Ovary (tissue), 3 donors: ENCODE results near the gene KRT79.

ENCODE experiments used
- EP300 ChIP-seq: sonication (generic); formaldehyde crosslinking; IDR thresholded peaks from one replicate; pipeline ENCODE4 v1.6.1; 2017; ENCODE audit warnings: antibody characterized with exemption
- POLR2A ChIP-seq: fragments of 450-650 bp; IDR thresholded peaks from one replicate; pipeline ENCODE4 v1.6.1; 2017; ENCODE audit warnings: antibody characterized with exemption, mild to moderate bottlenecking, moderate library complexity
- TF ChIP-seq, protein P1 (sequence below), 3 donors: fragments of 450-650 bp in 2 of 3; fragments of 200-600 bp in 1 of 3; IDR thresholded peaks; one replicate each; pipeline versions ENCODE4 v1.5.1 to v1.8.0; 2016 to 2022; ENCODE audit warnings: antibody characterized with exemption in 3 of 3, mild to moderate bottlenecking in 1 of 3
- donor health status: DM: no; HTN: no; CAD: no.

DNA sequence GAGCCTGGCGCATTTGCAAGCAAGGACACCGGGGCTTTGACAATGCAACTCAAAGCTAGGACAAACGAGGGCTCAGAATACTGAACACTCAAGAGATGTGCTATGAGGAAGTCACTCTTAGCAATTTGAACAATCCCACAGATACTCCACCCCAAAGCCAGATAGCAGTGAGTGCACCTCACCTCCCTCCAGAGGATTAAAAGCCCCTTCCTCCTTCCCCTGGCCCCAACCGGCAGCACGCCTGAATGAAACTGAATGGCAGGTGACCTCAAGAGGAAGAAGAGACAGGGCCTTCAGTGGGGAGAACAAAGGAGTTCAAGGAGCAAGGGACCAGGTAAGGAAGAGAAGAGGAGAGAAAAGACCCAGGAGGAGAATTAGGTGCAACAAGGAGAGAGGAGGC is 16.6 kb upstream of the KRT79 start:
- TF ChIP-seq, protein P1, sequence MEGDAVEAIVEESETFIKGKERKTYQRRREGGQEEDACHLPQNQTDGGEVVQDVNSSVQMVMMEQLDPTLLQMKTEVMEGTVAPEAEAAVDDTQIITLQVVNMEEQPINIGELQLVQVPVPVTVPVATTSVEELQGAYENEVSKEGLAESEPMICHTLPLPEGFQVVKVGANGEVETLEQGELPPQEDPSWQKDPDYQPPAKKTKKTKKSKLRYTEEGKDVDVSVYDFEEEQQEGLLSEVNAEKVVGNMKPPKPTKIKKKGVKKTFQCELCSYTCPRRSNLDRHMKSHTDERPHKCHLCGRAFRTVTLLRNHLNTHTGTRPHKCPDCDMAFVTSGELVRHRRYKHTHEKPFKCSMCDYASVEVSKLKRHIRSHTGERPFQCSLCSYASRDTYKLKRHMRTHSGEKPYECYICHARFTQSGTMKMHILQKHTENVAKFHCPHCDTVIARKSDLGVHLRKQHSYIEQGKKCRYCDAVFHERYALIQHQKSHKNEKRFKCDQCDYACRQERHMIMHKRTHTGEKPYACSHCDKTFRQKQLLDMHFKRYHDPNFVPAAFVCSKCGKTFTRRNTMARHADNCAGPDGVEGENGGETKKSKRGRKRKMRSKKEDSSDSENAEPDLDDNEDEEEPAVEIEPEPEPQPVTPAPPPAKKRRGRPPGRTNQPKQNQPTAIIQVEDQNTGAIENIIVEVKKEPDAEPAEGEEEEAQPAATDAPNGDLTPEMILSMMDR (IDR thresholded peaks at IDR 0.05): no peak
- no peak for TF ChIP-seq POLR2A
- TF ChIP-seq EP300: no peak
